DOHH2 (cell line): ENCODE measurements around the gene ABCC12.
"Not testable (repeated sequence)": the region's sequence is repeated elsewhere in the genome, so short reads cannot be mapped to it uniquely, and the experiment has no call there.

Experiments
- H3F3A ChIP-seq: fragments of 200-600 bp; sonication (generic), shearing (Covaris generic); 2 replicates; pipeline ENCODE4 v1.6.0; 2016; ENCODE audit warnings: antibody characterized with exemption, mild to moderate bottlenecking; ENCODE audit not compliant: control insufficient read depth, insufficient read depth
- H3K27ac ChIP-seq: fragments of 200-600 bp; sonication (generic); 2 replicates; pipeline ENCODE4 v1.5.1; 2014; ENCODE audit warnings: low read depth, mild to moderate bottlenecking, low read length, moderate library complexity
- H3K27me3 ChIP-seq: fragments of 200-600 bp; sonication (generic); 2 replicates; pipeline ENCODE4 v1.6.1; 2014; ENCODE audit warnings: mild to moderate bottlenecking, low read length, mixed read lengths; ENCODE audit not compliant: control insufficient read depth
- H3K36me3 ChIP-seq: fragments of 200-600 bp; sonication (generic); 2 replicates; pipeline ENCODE4 v1.6.1; 2014; ENCODE audit warnings: mild to moderate bottlenecking, low read length, moderate library complexity, mixed read lengths; ENCODE audit not compliant: control insufficient read depth
- H3K4me1 ChIP-seq: fragments of 200-600 bp; sonication (generic); 2 replicates; pipeline ENCODE4 v1.6.1; 2014; ENCODE audit warnings: mild to moderate bottlenecking, low read length, mixed read lengths; ENCODE audit not compliant: control insufficient read depth
- H3K4me2 ChIP-seq: fragments of 200-600 bp; sonication (generic); 2 replicates; pipeline ENCODE4 v1.6.0; 2014; ENCODE audit warnings: mild to moderate bottlenecking, low read length, moderate library complexity
- H3K4me3 ChIP-seq: fragments of 200-600 bp; sonication (generic); 2 replicates; pipeline ENCODE4 v1.5.1; 2014; ENCODE audit warnings: mild to moderate bottlenecking, low read length, mixed read lengths
- H3K79me2 ChIP-seq: fragments of 200-600 bp; sonication (generic); 2 replicates; pipeline ENCODE4 v1.6.1; 2014; ENCODE audit warnings: mild to moderate bottlenecking, low read length, mixed read lengths; ENCODE audit not compliant: control insufficient read depth
- H3K9me2 ChIP-seq: fragments of 200-600 bp; sonication (generic); replicated peaks from 2 replicates; pipeline ENCODE4 v1.6.1; 2014; ENCODE audit warnings: mild to moderate bottlenecking, low read length, mixed read lengths; ENCODE audit not compliant: control insufficient read depth
- H3K9me3 ChIP-seq: fragments of 200-600 bp; sonication (generic); 2 replicates; pipeline ENCODE4 v1.6.1; 2014; ENCODE audit warnings: antibody characterized with exemption, low read length, mixed read lengths; ENCODE audit not compliant: control insufficient read depth, insufficient read depth
- H4K20me1 ChIP-seq: fragments of 200-600 bp; sonication (generic); 2 replicates; pipeline ENCODE4 v1.6.0; 2014; ENCODE audit warnings: low read depth, mild to moderate bottlenecking, antibody characterized with exemption, low read length, moderate library complexity; ENCODE audit not compliant: control insufficient read depth, insufficient read depth
- CTCF ChIP-seq: fragments of 200-600 bp; sonication (generic); IDR thresholded peaks from one replicate; pipeline ENCODE4 v1.5.1; 2014; ENCODE audit warnings: antibody characterized with exemption, mild to moderate bottlenecking, low read depth, low read length; ENCODE audit not compliant: poor library complexity, severe bottlenecking
- EZH2phosphoT487 ChIP-seq: fragments of 200-600 bp; sonication (generic); IDR thresholded peaks from 2 replicates; pipeline ENCODE4 v1.6.1; 2017; ENCODE audit warnings: borderline replicate concordance, mild to moderate bottlenecking, antibody characterized with exemption, low read length, moderate library complexity, mixed read lengths

The ABCC12 gene

DNA sequence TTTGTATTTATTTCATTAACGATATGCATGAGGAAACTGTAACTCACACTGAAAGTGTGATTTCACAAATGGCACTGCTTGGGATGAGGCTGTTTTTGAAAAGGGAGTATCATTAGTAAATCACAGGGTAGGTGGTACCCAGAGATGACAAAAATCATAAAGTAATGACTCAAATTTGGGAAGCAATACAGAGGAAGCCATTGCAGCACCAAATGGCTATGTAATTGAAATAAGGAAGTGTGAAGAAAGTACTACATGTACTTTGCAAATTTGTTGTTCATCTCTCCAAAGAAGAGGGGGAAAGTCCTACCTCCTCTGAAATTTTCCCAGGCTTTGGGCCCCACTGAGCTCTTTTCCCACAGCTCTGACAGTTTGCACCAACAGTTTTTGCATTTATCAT is 12.3 kb upstream of the ABCC12 start:
- H3K79me2 ChIP-seq, result no peaks in the 10 kb centered on the region
- no peaks in the 10 kb centered on the region for H3K36me3 ChIP-seq
- no peak overlapping the region for H3K4me3 ChIP-seq
- H4K20me1 ChIP-seq, result no peaks in the 10 kb centered on the region
- H3K9me2 ChIP-seq, result no peaks in the 10 kb centered on the region
- no peak overlapping the region for H3K27ac ChIP-seq
- H3K9me3 ChIP-seq, result no peaks in the 10 kb centered on the region
- H3K4me2 ChIP-seq, result no peak overlapping the region
- no peak for TF ChIP-seq EZH2phosphoT487
- TF ChIP-seq CTCF, result no peak
- H3K4me1 ChIP-seq, result peaks cover 5% of the 10 kb centered on the region
- H3F3A ChIP-seq, result no peaks in the 10 kb centered on the region
- H3K27me3 ChIP-seq, result no peaks in the 10 kb centered on the region

GRCh38 chr16:48166617-48167016 is 10.8 kb upstream of the ABCC12 start:
- not testable (repeated sequence) for H4K20me1 ChIP-seq, H3K4me3 ChIP-seq, H3K27me3 ChIP-seq, H3K79me2 ChIP-seq, H3K9me2 ChIP-seq, H3K36me3 ChIP-seq, H3K4me1 ChIP-seq, H3F3A ChIP-seq, H3K4me2 ChIP-seq, H3K27ac ChIP-seq, H3K9me3 ChIP-seq

- no peaks in the 10 kb centered on the region for H3K79me2 ChIP-seq
- no peaks in the 10 kb centered on the region for H3K36me3 ChIP-seq
- no peak overlapping the region for H3K27ac ChIP-seq
- TF ChIP-seq EZH2phosphoT487, result no peak
- H3K27me3 ChIP-seq, result no peaks in the 10 kb centered on the region
- H3K4me3 ChIP-seq, result no peak overlapping the region
- peaks cover 5% of the 10 kb centered on the region for H3K4me1 ChIP-seq
- no peak overlapping the region for H3K4me2 ChIP-seq
- H3K9me3 ChIP-seq, result no peaks in the 10 kb centered on the region
- H3K9me2 ChIP-seq, result no peaks in the 10 kb centered on the region
- no peaks in the 10 kb centered on the region for H3F3A ChIP-seq
- no peaks in the 10 kb centered on the region for H4K20me1 ChIP-seq
Measured at GRCh38 chr16:48165961-48166578, 10.3 kb upstream of the ABCC12 start.

GRCh38 chr16:48164907-48165715 is 9.3 kb upstream of the ABCC12 start:
- H3K4me1 ChIP-seq, result peaks cover 5% of the 10 kb centered on the region
- no peaks in the 10 kb centered on the region for H3K27me3 ChIP-seq
- H3K4me3 ChIP-seq, result no peak overlapping the region
- TF ChIP-seq EZH2phosphoT487, result no peak
- peak; percentile 89 for TF ChIP-seq CTCF
- H3K27ac ChIP-seq, result no peak overlapping the region
- H3F3A ChIP-seq, result no peaks in the 10 kb centered on the region
- H4K20me1 ChIP-seq, result no peaks in the 10 kb centered on the region
- H3K4me2 ChIP-seq, result no peak overlapping the region
- no peaks in the 10 kb centered on the region for H3K9me3 ChIP-seq
- H3K79me2 ChIP-seq, result no peaks in the 10 kb centered on the region
- H3K9me2 ChIP-seq, result no peaks in the 10 kb centered on the region
- H3K36me3 ChIP-seq, result no peaks in the 10 kb centered on the region
